ENCODE measurements around the gene CSNK1A1L.

- TF ChIP-seq, protein P1, sequence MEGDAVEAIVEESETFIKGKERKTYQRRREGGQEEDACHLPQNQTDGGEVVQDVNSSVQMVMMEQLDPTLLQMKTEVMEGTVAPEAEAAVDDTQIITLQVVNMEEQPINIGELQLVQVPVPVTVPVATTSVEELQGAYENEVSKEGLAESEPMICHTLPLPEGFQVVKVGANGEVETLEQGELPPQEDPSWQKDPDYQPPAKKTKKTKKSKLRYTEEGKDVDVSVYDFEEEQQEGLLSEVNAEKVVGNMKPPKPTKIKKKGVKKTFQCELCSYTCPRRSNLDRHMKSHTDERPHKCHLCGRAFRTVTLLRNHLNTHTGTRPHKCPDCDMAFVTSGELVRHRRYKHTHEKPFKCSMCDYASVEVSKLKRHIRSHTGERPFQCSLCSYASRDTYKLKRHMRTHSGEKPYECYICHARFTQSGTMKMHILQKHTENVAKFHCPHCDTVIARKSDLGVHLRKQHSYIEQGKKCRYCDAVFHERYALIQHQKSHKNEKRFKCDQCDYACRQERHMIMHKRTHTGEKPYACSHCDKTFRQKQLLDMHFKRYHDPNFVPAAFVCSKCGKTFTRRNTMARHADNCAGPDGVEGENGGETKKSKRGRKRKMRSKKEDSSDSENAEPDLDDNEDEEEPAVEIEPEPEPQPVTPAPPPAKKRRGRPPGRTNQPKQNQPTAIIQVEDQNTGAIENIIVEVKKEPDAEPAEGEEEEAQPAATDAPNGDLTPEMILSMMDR (IDR thresholded peaks at IDR 0.05 in 2 of 3, conservative IDR thresholded peaks at IDR 0.05 in 1 of 3; ENCODE audit: borderline replicate concordance in 1 of 3, insufficient read depth in 1 of 3, low read depth in 2 of 3, low read length in 2 of 3): no peak
- TF ChIP-seq ZNF274 (IDR thresholded peaks at IDR 0.05; ENCODE audit: low read depth, low read length): no peak
- TF ChIP-seq POLR2A (IDR thresholded peaks at IDR 0.05; ENCODE audit: borderline replicate concordance, extremely low read depth, insufficient read depth, insufficient read length): no peak
- TF ChIP-seq EZH2phosphoT487 (IDR thresholded peaks at IDR 0.05; ENCODE audit: borderline replicate concordance): no peak
- TF ChIP-seq JUND (IDR thresholded peaks at IDR 0.05): no peak
- no peak for TF ChIP-seq YY1 (IDR thresholded peaks at IDR 0.05; ENCODE audit: extremely low read depth, insufficient replicate concordance, low read depth, low read length)
- TF ChIP-seq RAD21 (IDR thresholded peaks at IDR 0.05; ENCODE audit: low read depth): no peak
- no peak for TF ChIP-seq ZFX (IDR thresholded peaks at IDR 0.05)
- no peak for TF ChIP-seq SP1 (IDR thresholded peaks at IDR 0.05; ENCODE audit: low read depth)
- TF ChIP-seq, protein P2, sequence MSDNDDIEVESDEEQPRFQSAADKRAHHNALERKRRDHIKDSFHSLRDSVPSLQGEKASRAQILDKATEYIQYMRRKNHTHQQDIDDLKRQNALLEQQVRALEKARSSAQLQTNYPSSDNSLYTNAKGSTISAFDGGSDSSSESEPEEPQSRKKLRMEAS (IDR thresholded peaks at IDR 0.05): no peak
- no peak for TF ChIP-seq EZH2 (IDR thresholded peaks at IDR 0.05)
- TF ChIP-seq REST (IDR thresholded peaks at IDR 0.05; ENCODE audit: low read depth): no peak
- TF ChIP-seq SIN3A (IDR thresholded peaks at IDR 0.05; ENCODE audit: low read depth): no peak
Measured at GRCh38 chr13:37113534-37113933, 8.1 kb upstream of the CSNK1A1L start.
